ENCODE results near the gene SERPINA12. TPM values are rescaled to one million over a fixed set of nuclear protein-coding genes. Genes with fewer than 3 reads are reported as not detected.
"Not testable (repeated sequence)": the region's sequence is repeated elsewhere in the genome, so short reads cannot be mapped to it uniquely, and the experiment has no call there.

SERPINA12 gene
- total RNA-seq, 1 experiment from 2014 or later, result not detected

GRCh38 chr14:94539181-94539580 lies 29.9 kb upstream of the SERPINA12 start:
- in situ Hi-C loops (cut with HindIII; ENCODE audit: low sequenced_read_pairs), result no loop called here
- no peak for DNase-seq (ENCODE audit: low spot score)

DNA sequence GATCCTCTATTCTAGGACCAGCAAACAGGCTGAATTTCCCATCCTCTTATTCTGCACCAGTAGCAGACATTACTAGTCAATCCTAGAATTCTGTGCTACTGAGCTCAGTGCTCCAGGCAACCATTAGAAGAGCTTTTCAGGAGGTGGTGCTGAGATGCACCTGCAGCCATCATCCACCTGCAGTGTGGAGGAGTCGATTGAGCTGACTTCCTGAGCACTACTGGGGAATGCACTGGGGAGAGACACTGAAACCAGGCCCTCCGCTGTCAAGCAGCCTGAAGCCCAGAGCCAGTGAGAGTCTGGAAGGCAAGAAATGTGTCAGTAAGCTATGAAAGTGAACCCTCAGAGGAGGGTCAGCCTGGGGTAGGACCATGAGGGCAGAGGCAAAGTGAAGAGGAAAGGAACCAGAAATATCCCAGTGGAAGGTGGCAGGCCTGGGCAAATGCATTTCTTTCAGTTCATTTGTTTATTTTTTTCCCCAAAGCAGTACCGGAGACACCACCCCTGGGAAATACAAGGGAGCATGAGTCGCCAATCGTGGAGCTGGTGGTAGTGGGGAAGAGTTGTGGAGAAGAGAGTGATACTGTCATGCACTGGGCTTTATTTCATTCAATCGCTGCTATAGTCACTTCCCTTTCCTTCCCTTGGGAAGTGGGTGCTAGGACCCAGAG lies 28.9 kb upstream of the SERPINA12 start:
- in situ Hi-C loops (cut with HindIII; ENCODE audit: low sequenced_read_pairs), result no loop called here
- no peak for DNase-seq (ENCODE audit: low spot score)

- in situ Hi-C loops (cut with HindIII; ENCODE audit: low sequenced_read_pairs), result no loop called here
- no peak for DNase-seq (ENCODE audit: low spot score)
Measured at GRCh38 chr14:94536836-94537235, 27.6 kb upstream of the SERPINA12 start.

- DNase-seq (ENCODE audit: low spot score), result no peak
- in situ Hi-C loops (cut with HindIII; ENCODE audit: low sequenced_read_pairs), result no loop called here
Measured at GRCh38 chr14:94535506-94535905, 26.2 kb upstream of the SERPINA12 start.

DNA sequence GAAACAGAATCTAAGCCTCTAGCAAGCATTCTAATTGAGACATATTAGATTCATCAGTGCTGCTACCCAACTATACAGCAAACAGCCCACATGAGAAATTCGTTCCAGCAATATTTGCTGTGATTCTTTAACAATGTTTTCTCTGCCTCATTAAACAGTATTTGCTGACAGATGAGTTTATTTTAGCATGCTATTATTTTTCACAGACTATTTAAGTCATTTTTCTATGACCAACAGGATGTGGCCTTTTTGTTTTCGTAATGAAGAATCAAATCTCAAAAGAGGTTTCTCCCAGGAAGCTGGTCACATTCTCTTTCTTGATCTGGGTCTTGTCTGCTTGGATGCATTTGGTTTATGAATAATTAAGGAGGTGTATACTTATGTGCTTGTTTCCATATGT lies 23.2 kb upstream of the SERPINA12 start:
- no peak for DNase-seq (ENCODE audit: low spot score)
- in situ Hi-C loops (cut with HindIII; ENCODE audit: low sequenced_read_pairs), result no loop called here

DNA sequence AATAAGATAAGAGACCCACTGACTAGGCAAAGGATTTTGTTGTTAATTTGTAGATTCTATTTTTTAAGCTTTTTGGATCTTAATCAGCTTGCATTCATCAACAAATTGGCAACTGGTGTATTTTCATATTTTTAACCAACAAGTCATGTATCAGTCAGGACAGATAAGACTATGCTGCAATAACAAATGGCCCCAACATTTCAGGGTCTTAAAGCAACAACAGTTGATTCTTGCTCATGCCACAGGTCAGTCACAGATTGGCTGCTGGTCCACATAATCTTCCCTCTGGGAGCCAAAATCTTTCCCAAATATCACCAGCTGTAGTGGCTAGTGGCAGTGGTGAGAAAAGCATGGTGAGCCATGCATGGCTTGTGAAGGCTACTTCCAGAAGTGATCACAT lies 21.9 kb upstream of the SERPINA12 start:
- in situ Hi-C loops (cut with HindIII; ENCODE audit: low sequenced_read_pairs), result no loop called here

DNA sequence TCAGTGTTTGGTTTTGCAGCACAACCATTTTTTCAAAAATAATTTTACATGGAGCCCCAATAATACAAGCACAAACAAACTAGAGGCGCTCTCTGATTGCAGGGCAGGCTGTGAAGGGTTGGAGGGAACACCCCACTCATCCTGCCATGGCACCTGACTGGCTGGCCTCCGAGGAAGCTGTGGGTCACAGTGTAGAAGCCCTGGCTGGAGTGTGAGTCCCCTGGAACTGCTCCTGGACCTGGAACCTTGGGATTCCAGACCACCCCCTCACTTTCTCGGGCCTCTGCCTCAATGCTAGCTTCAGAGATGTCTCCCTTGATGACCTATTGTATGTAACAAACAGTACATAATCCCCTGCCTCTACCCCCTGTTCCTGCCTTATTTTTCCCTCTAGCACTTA lies 14.8 kb upstream of the SERPINA12 start:
- no peak for DNase-seq (ENCODE audit: low spot score)
- in situ Hi-C loops (cut with HindIII; ENCODE audit: low sequenced_read_pairs), result no loop called here

More for the DNA sequence above, 21.9 kb upstream of the SERPINA12 start:
- no peak for DNase-seq (ENCODE audit: low spot score)

DNA sequence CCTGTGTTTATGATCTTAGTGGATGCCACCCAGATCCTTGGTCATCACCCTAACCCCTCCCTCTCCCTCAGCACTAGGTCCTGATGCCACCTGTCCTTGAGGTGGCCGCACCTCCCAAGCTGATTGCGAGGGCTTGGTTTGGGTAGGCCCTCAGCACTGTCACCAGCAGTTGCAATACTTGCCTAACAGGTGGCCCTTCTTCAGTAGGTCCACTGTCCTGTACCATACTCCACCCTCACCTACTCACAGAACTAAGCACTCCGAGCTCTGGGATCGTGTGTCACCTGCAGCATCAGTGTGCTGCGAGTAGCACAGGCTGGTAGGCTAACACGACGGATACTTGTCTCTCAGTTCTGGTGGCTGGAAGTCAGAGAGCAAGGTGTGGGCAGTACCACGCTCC lies 14.0 kb upstream of the SERPINA12 start:
- no peak for DNase-seq (ENCODE audit: low spot score)
- in situ Hi-C loops (cut with HindIII; ENCODE audit: low sequenced_read_pairs), result no loop called here

DNA sequence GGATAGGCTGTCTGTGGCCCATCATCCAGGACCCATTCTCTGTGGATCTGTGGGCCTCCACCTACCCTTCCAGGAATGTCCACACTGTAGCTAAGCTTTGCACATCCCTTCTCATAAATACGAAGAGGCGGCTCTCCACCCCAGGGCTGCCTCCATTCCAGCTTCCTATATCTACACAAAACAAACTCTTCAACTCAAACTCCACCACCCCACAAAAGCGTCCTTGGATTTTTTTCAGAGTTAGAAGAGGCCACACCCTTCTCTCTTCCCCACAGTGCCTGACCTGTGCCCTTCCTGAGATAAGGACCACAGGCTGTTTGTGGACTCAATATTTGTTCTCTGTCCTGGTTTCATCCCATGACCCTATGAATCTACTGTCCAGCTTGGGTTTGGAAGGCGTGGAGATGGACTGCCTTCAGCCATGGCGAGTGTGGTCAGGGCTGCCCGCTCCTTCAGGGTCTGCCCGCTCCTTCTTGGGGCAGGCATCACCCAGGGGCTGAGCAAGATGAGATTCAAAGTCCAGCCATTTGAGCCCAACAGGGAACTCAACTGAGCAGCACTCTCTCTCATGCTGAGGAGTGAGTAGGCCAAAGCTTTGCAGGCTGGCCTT lies 13.0 kb upstream of the SERPINA12 start:
- DNase-seq (ENCODE audit: low spot score), result no peak
- in situ Hi-C loops (cut with HindIII; ENCODE audit: low sequenced_read_pairs), result no loop called here

GRCh38 chr14:94521375-94522114 lies 12.3 kb upstream of the SERPINA12 start:
- no peak for DNase-seq (ENCODE audit: low spot score)
- in situ Hi-C loops (cut with HindIII; ENCODE audit: low sequenced_read_pairs), result no loop called here

- in situ Hi-C loops (cut with HindIII; ENCODE audit: low sequenced_read_pairs), result no loop called here
- DNase-seq (ENCODE audit: low spot score), result no peak
Measured at GRCh38 chr14:94517641-94518257, 8.5 kb upstream of the SERPINA12 start.

GRCh38 chr14:94517248-94517640 lies 8.0 kb upstream of the SERPINA12 start:
- in situ Hi-C loops (cut with HindIII; ENCODE audit: low sequenced_read_pairs), result no loop called here
- DNase-seq (ENCODE audit: low spot score), result no peak

DNA sequence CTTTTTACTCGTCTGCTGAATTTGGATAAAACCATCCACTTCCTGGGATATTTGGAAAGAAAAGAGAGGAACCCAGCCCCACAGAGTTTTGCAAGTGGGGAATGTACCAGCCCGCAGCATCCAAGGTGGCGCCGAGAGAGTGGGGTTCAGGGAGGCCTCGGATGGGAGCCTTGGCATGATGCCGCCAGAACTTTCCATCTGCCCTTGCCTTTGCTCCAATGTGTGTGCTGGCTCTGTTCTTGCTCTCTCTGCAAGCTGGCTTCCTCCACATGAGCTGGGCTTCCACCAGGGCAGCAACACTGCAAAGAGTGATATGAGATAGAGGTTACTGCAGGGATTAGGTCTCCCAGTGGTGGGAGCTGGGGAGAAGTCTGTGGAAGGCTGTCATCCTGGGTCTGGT lies 6.6 kb upstream of the SERPINA12 start:
- no peak for DNase-seq (ENCODE audit: low spot score)
- in situ Hi-C loops (cut with HindIII; ENCODE audit: low sequenced_read_pairs), result no loop called here

GRCh38 chr14:94515426-94515825 lies 6.2 kb upstream of the SERPINA12 start:
- in situ Hi-C loops (cut with HindIII; ENCODE audit: low sequenced_read_pairs), result no loop called here
- no peak for DNase-seq (ENCODE audit: low spot score)

- in situ Hi-C loops (cut with HindIII; ENCODE audit: low sequenced_read_pairs), result no loop called here
- DNase-seq (ENCODE audit: low spot score), result no peak
Measured at GRCh38 chr14:94514351-94514750, 5.1 kb upstream of the SERPINA12 start.

DNA sequence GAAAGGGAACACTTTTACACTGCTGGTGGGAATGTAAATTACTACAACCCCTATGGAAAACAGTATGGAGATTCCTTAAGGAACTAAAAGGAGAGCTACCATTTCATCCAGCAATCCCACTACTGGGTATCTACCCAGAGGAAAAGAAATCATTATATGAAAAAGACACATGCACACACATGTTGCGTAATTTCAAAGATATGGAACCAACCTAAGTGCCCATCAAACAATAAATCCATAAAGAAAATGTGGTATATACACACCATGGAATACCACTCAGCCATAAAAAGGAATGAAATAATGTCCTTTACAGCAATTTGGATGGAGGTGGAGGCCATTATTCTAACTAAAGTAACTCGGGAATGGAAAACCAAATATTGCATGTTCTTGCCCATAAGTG lies 1.2 kb upstream of the SERPINA12 start:
- in situ Hi-C loops (cut with HindIII; ENCODE audit: low sequenced_read_pairs); DNase-seq (ENCODE audit: low spot score): not testable (repeated sequence)

DNA sequence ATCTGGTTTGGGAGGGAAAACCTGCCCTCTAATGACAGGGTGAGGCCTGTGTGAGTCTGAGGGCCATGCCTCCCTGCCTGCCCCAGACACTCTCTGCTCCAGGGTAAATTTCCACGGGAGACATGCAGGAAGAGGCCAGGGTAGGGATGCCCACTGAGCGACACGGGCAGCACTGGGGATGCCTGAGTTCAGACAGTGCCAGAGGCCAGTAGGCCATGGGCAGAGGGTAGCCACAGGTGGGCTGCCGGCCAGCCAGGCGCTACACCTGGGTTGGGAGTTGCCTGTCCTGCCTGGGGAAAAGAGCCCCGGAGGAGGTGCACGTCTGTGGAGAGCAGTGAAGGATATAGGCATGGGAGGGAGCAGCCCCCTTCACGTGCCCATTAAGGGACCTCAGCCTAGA lies 3.6 kb downstream of the SERPINA12 start:
- in situ Hi-C loops (cut with HindIII; ENCODE audit: low sequenced_read_pairs), result no loop called here
- no peak for DNase-seq (ENCODE audit: low spot score)

DNA sequence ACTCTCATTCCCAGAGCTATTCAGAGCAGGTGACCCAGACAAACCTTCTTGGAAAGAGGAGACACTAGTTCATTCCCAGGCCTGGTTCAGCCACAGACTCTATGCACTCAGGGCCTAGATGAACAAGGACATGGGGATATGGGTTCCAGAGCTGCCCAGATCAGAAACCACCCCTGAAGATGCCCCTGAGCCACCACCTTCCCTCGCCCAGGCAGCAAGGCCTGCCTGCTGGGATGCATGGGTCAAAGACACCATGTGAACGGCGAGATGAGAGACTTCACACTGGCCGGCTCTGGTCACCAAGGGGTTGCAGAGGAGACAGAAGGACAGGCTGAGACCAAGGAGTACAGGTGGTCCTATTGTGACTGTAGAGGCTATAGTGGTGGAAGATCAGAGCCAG lies 4.1 kb downstream of the SERPINA12 start:
- no peak for DNase-seq (ENCODE audit: low spot score)
- in situ Hi-C loops (cut with HindIII; ENCODE audit: low sequenced_read_pairs), result no loop called here

DNA sequence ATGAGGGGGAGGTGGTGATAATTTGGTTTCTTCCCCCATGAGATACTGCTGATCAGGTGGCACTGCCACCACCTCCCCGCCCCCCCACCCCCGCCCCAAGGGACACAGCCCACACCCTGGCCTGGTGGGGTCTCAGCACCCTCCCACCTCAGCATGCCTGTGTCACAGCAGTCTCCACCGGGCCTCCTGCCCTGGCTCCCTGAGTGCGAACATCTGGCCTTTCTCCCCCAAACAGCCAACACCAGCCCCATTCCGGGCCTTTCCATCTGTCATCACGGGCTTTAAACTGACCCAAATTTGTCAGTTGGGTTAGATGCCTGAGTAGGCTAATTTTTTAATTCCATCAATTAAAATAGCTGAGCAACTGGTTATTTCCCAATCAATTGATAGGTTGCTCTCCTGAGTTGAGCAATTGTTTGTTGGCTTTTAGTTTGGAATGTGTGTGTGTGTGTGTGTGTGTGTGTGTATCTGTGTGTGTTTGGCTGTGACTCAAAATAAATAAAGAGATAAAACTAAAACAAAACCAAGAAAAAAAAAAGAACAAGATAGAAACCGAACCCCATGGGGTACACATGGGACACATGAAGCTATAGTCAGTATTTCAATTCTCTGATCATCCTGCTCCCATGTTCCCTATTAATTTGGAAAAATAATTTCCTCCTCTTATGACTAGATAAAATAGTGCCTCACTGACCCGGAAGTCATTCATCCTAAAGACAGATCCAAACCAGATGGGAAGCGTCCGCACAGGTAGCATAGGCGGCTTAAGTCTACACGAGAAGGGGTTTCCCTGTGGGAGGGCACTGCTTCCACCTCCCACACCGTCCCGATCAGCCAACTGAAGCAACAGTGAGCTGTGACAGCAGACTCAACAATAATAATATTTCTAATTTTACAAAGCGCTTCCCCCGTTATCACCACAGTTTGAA lies 7.4 kb downstream of the SERPINA12 start:
- DNase-seq (ENCODE audit: low spot score), result no peak
- in situ Hi-C loops (cut with HindIII; ENCODE audit: low sequenced_read_pairs), result no loop called here
